Endometrium (tissue), 2 donors: Measurements from ENCODE around the gene DRC1.
"Not testable (repeated sequence)": the region's sequence is repeated elsewhere in the genome, so short reads cannot be mapped to it uniquely, and the experiment has no call there.

ENCODE experiments used
- FAIRE-seq: peaks from 2 replicates; lab custom pipeline; 2012; peaks lifted over from hg19 to GRCh38; lab: Jason Lieb, UNC
- donor health status: control.
- donor health status: control.

DRC1 gene

GRCh38 chr2:26463244-26464192, 61.8 kb downstream of the DRC1 start:
- FAIRE-seq: no peak

GRCh38 chr2:26464390-26465265, 62.9 kb downstream of the DRC1 start:
- no peak for FAIRE-seq

GRCh38 chr2:26465266-26465925, 63.7 kb downstream of the DRC1 start:
- no peak for FAIRE-seq

GRCh38 chr2:26465981-26466471, 64.3 kb downstream of the DRC1 start:
- no peak for FAIRE-seq

GRCh38 chr2:26466662-26467310, 65.1 kb downstream of the DRC1 start:
- no peak for FAIRE-seq

GRCh38 chr2:26468544-26468943, 66.8 kb downstream of the DRC1 start:
- FAIRE-seq: not testable (repeated sequence)

GRCh38 chr2:26469092-26469710, 67.5 kb downstream of the DRC1 start:
- FAIRE-seq: no peak

GRCh38 chr2:26469955-26470354, 68.2 kb downstream of the DRC1 start:
- FAIRE-seq: no peak

- no peak for FAIRE-seq
These were observed 69.0 kb downstream of the DRC1 start for GRCh38 chr2:26470601-26471260.

GRCh38 chr2:26471289-26471688, 69.6 kb downstream of the DRC1 start:
- no peak for FAIRE-seq

- no peak for FAIRE-seq
These were observed 70.3 kb downstream of the DRC1 start for GRCh38 chr2:26471766-26472706.

GRCh38 chr2:26472821-26473655, 71.3 kb downstream of the DRC1 start:
- no peak for FAIRE-seq

- no peak for FAIRE-seq
These were observed 72.1 kb downstream of the DRC1 start for GRCh38 chr2:26473796-26474195.

- FAIRE-seq: no peak
These were observed 72.6 kb downstream of the DRC1 start for GRCh38 chr2:26474261-26474785.

GRCh38 chr2:26475037-26475436, 73.3 kb downstream of the DRC1 start:
- no peak for FAIRE-seq

GRCh38 chr2:26475832-26476501, 74.2 kb downstream of the DRC1 start:
- no peak for FAIRE-seq

GRCh38 chr2:26477126-26477910, 75.6 kb downstream of the DRC1 start:
- FAIRE-seq: no peak
